Aortic smooth muscle cell (primary cell): ENCODE measurements around the gene HBB. TPM values are rescaled to one million over a fixed set of nuclear protein-coding genes. Genes with fewer than 3 reads are reported as not detected.

Experiments
- total RNA-seq: library from RNA; depleted of rRNA; stranded (reverse); fragments of >200 nt; gene quantifications from 2 replicates; pipeline ENCODE4 v1.2.3, GENCODE V29; 2014

HBB gene
- not detected in 2 replicates for total RNA-seq

GRCh38 chr11:5226732-5227310, at the start of gene HBB:
HBB (minus strand) TSS chr11:5227071; CDS start chr11:5227021, 50 bp downstream.

GRCh38 chr11:5269715-5270147, 42.9 kb upstream of the HBB start, which contains the start of gene HBE1:
HBE1 (minus strand) TSS chr11:5269945; CDS start chr11:5269890, 55 bp downstream.

GRCh38 chr11:5254646-5255413, 28.0 kb upstream of the HBB start, which contains the start of gene HBG2:
HBG2 (minus strand) TSS chr11:5254781; CDS start chr11:5254728, 53 bp downstream.

GRCh38 chr11:5249807-5250396, 23.0 kb upstream of the HBB start, which contains the start of gene HBG1:
HBG1 (minus strand) TSS chr11:5249857; CDS start chr11:5249804, 53 bp downstream.

GRCh38 chr11:5234381-5234834, 7.5 kb upstream of the HBB start, which contains the start of gene HBD:
HBD (minus strand) TSS chr11:5234483; CDS start chr11:5234433, 50 bp downstream.

GRCh38 chr11:5200582-5200981, 26.3 kb downstream of the HBB start, which contains the start of gene OR51V1:
OR51V1 (minus strand) TSS chr11:5200682; CDS start chr11:5200682, 0 bp downstream.

Other genes with a start within 250 kb of the HBB start
- not detected in 2 replicates for gene OR51L1, start 232.2 kb downstream of the HBB start, total RNA-seq
- gene OR52J3, start 180.5 kb downstream of the HBB start, total RNA-seq: not detected in 2 replicates
- gene OR52E2, start 167.4 kb downstream of the HBB start, total RNA-seq: not detected in 2 replicates
- gene OR52E1, start 157.5 kb downstream of the HBB start, total RNA-seq: not detected in 2 replicates
- not detected in 2 replicates for gene OR52A5, start 88.7 kb downstream of the HBB start, total RNA-seq
- not detected in 2 replicates for gene OR52A1, start 72.3 kb downstream of the HBB start, total RNA-seq
- gene OR51V1, start 26.4 kb downstream of the HBB start, total RNA-seq: not detected in 2 replicates
- gene HBD, start 7.4 kb upstream of the HBB start, total RNA-seq: not detected in 2 replicates
- 0.25 TPM in 1 of 2 replicates, not detected in the other for gene HBG1, start 22.8 kb upstream of the HBB start, total RNA-seq
- gene HBG2, start 27.7 kb upstream of the HBB start, total RNA-seq: 0.19 TPM in 1 of 2 replicates, not detected in the other
- not detected in 2 replicates for gene HBE1, start 42.9 kb upstream of the HBB start, total RNA-seq
- not detected in 2 replicates for gene OR51B4, start 74.9 kb upstream of the HBB start, total RNA-seq
- 0.12 TPM in 1 of 2 replicates, not detected in the other for gene OR51B2, start 97.2 kb upstream of the HBB start, total RNA-seq
- gene OR51B5, start 116.5 kb upstream of the HBB start, total RNA-seq: 0.19 and 0.40 TPM in 2 replicates
- not detected in 2 replicates for gene OR51B6, start 124.4 kb upstream of the HBB start, total RNA-seq
- gene OR51M1, start 156.7 kb upstream of the HBB start, total RNA-seq: not detected in 2 replicates
- gene OR51Q1, start 195.0 kb upstream of the HBB start, total RNA-seq: not detected in 2 replicates
- 0.06 TPM in 1 of 2 replicates, not detected in the other for gene OR51I1, start 214.4 kb upstream of the HBB start, total RNA-seq
- not detected in 2 replicates for gene OR51I2, start 222.3 kb upstream of the HBB start, total RNA-seq